Kidney epithelial cell (primary cell): ENCODE results near the gene SLC6A8. TPM values are rescaled to one million over a fixed set of nuclear protein-coding genes. Genes with fewer than 3 reads are reported as not detected.
A peak's percentile ranks its signal among the peaks of the same experiment; 100 is the strongest.
"Not testable (repeated sequence)": the region's sequence is repeated elsewhere in the genome, so short reads cannot be mapped to it uniquely, and the experiment has no call there.

Source experiments
- DNase-seq: peaks from one replicate; pipeline ENCODE4 v3.0.0-alpha.2; 2010; ENCODE audit warnings: low read depth
- H3K27me3 ChIP-seq: 2 replicates; pipeline ENCODE4 v1.6.0; 2011; ENCODE audit warnings: low read length; ENCODE audit not compliant: control insufficient read depth, insufficient read depth
- H3K36me3 ChIP-seq: 2 replicates; pipeline ENCODE4 v1.5.1; 2011; ENCODE audit warnings: low read length; ENCODE audit not compliant: control insufficient read depth, insufficient read depth
- H3K4me3 ChIP-seq: 2 replicates; pipeline ENCODE4 v1.5.1; 2011; ENCODE audit warnings: low read depth, mild to moderate bottlenecking, control low read depth, low read length
- total RNA-seq: library from RNA; depleted of rRNA; stranded (reverse); fragments of >200 nt; gene quantifications from 2 replicates; pipeline ENCODE4 v1.2.3, GENCODE V29; 2015
- TF ChIP-seq, protein P1 (sequence below): IDR thresholded peaks from 2 replicates; pipeline ENCODE4 v1.5.1; 2011; ENCODE audit warnings: mild to moderate bottlenecking, moderate library complexity, low read length, control low read depth, inconsistent platforms; ENCODE audit not compliant: insufficient read depth, poor library complexity, severe bottlenecking

Gene SLC6A8
- total RNA-seq, 1 donor from 2014 or later = 35.0 TPM

DNA sequence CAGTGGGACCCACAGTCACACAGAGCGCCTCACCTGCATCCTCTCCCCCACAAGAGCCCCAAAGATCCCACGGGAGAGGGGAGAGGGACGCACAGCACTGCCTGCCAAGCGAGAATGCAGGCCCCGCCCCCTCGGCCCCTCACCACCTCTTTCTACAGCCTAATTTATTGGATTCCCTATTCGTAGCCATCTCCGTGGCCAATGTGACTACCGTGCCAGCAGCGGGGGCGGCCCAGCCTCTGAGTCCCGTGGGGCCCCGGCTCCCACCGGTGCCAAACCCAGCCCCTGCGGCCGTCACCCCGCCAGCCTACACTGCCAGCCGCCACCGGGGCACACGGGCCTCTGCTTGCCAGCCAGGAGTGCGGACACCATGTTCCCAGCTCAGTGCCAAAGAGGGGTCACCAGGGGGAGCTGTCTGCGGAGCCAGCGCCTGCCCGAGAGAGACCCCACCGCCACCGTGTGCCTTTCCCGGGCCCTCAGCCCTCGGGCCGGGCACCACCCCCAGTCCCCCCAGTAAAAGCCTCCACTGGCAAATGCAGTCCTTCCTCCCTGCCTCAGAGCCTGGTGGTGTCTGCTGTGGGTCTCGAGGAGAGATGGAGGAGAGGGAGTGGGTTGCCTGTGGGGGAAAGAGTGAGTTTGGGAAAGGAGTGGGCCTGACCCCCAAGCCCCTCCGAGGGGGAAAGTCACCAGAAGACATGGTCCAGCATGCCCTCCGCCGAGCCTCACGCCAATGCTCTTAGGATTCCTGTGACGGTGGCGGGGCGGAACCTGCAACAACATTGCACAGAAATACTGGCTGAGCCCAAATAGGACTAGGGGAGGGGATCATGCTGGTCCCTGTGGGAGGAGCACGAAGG lies 56.7 kb downstream of the SLC6A8 start:
- TF ChIP-seq, protein P1, sequence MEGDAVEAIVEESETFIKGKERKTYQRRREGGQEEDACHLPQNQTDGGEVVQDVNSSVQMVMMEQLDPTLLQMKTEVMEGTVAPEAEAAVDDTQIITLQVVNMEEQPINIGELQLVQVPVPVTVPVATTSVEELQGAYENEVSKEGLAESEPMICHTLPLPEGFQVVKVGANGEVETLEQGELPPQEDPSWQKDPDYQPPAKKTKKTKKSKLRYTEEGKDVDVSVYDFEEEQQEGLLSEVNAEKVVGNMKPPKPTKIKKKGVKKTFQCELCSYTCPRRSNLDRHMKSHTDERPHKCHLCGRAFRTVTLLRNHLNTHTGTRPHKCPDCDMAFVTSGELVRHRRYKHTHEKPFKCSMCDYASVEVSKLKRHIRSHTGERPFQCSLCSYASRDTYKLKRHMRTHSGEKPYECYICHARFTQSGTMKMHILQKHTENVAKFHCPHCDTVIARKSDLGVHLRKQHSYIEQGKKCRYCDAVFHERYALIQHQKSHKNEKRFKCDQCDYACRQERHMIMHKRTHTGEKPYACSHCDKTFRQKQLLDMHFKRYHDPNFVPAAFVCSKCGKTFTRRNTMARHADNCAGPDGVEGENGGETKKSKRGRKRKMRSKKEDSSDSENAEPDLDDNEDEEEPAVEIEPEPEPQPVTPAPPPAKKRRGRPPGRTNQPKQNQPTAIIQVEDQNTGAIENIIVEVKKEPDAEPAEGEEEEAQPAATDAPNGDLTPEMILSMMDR = peak; percentile 28
- H3K27me3 ChIP-seq = peaks cover 2% of the 10 kb centered on the region
- DNase-seq = no peak
- H3K4me3 ChIP-seq = no peak overlapping the region
- no peaks in the 10 kb centered on the region for H3K36me3 ChIP-seq

DNA sequence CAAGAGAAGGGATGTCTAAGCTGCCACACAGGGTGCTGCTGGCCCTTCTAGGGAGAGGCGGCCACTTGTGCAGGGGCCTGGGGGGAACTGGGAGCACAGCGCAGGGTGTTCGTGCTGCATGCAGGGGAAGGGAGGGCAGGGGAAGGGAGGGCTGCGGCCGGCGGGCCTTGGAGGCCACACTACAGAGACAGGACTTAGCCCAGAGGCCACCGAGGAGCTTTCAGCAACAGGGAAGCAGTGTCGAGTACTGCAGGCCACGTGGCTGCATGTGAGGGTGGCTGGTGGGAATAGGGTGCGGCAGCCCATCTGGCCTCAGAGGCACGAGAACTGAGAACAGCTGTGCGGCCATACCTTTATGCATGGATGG lies 57.3 kb downstream of the SLC6A8 start:
- not testable (repeated sequence) for H3K27me3 ChIP-seq, H3K4me3 ChIP-seq, DNase-seq, H3K36me3 ChIP-seq

Other genes starting within 250 kb of the SLC6A8 start
- 1.1 TPM in 1 of 2 replicates, not detected in the other for gene TREX2, start 241.9 kb upstream of the SLC6A8 start, total RNA-seq
- 19.9 and 25.8 TPM in 2 replicates for gene HAUS7, start 217.3 kb upstream of the SLC6A8 start, total RNA-seq
- 6.2 and 10.3 TPM in 2 replicates for gene BGN, start 192.9 kb upstream of the SLC6A8 start, total RNA-seq
- not detected in 2 replicates for gene ATP2B3, start 170.3 kb upstream of the SLC6A8 start, total RNA-seq
- gene CCNQ, start 88.8 kb upstream of the SLC6A8 start, total RNA-seq = 29.3 and 36.6 TPM in 2 replicates
- gene DUSP9, start 40.7 kb upstream of the SLC6A8 start, total RNA-seq = 3.2 and 4.1 TPM in 2 replicates
- gene PNCK, start 14.1 kb upstream of the SLC6A8 start, total RNA-seq = 0.34 and 1.6 TPM in 2 replicates
- 148 and 179 TPM in 2 replicates for gene BCAP31, start 36.5 kb downstream of the SLC6A8 start, total RNA-seq
- gene ABCD1, start 36.9 kb downstream of the SLC6A8 start, total RNA-seq = 14.2 and 15.3 TPM in 2 replicates
- gene PLXNB3, start 76.3 kb downstream of the SLC6A8 start, total RNA-seq = 3.6 and 9.1 TPM in 2 replicates
- 0.08 and 0.27 TPM in 2 replicates for gene SRPK3, start 93.1 kb downstream of the SLC6A8 start, total RNA-seq
- 80.6 and 84.0 TPM in 2 replicates for gene IDH3G, start 106.4 kb downstream of the SLC6A8 start, total RNA-seq
- 300 and 319 TPM in 2 replicates for gene SSR4, start 106.7 kb downstream of the SLC6A8 start, total RNA-seq
- 0.68 and 1.8 TPM in 2 replicates for gene PDZD4, start 142.6 kb downstream of the SLC6A8 start, total RNA-seq
- gene L1CAM, start 198.2 kb downstream of the SLC6A8 start, total RNA-seq = 122 and 138 TPM in 2 replicates
- 0.08 and 0.21 TPM in 2 replicates for gene AVPR2, start 216.7 kb downstream of the SLC6A8 start, total RNA-seq
- gene ARHGAP4, start 238.3 kb downstream of the SLC6A8 start, total RNA-seq = 12.7 and 14.0 TPM in 2 replicates
- gene NAA10, start 247.1 kb downstream of the SLC6A8 start, total RNA-seq = 139 and 141 TPM in 2 replicates